Spinal cord (tissue), 9 donors: Measurements from ENCODE around the gene TAS2R14. TPM values are rescaled to one million over a fixed set of nuclear protein-coding genes. Genes with fewer than 3 reads are reported as not detected.

Experiments
- DNase-seq, 6 donors: peaks; one replicate each; pipeline versions ENCODE4 v3.0.0 to v3.0.0-alpha.2; 2013 to 2015; ENCODE audit warnings: low spot score in 6 of 6, low read depth in 4 of 6
- H3K27ac ChIP-seq: one replicate; pipeline ENCODE4 v1.5.1; 2013; ENCODE audit warnings: low read depth, low read length, control low read depth
- H3K27me3 ChIP-seq: one replicate; pipeline ENCODE4 v1.6.1; 2013; ENCODE audit warnings: low read length; ENCODE audit not compliant: control insufficient read depth, insufficient read depth
- H3K36me3 ChIP-seq: one replicate; pipeline ENCODE4 v1.6.1; 2013; ENCODE audit warnings: low read length; ENCODE audit not compliant: control insufficient read depth, insufficient read depth
- H3K4me1 ChIP-seq: one replicate; pipeline ENCODE4 v1.6.1; 2013; ENCODE audit warnings: low read length; ENCODE audit not compliant: control insufficient read depth, insufficient read depth
- H3K4me3 ChIP-seq: one replicate; pipeline ENCODE4 v1.5.1; 2013; ENCODE audit warnings: low read depth, low read length, control low read depth
- H3K9me3 ChIP-seq: one replicate; pipeline ENCODE4 v1.6.1; 2013; ENCODE audit warnings: low read length; ENCODE audit not compliant: control insufficient read depth, insufficient read depth
- polyA plus RNA-seq, 2 donors: library from polyadenylated mRNA; unstranded; fragments of 120-200 nt; gene quantifications; one replicate each; pipeline ENCODE4 v1.2.1, GENCODE V29; 2013; ENCODE audit not compliant: insufficient read length in 2 of 2
- total RNA-seq, 2 donors: library from RNA; depleted of rRNA in 1 of 2; stranded (reverse); fragments of 120-200 nt in 1 of 2; fragments of >200 nt in 1 of 2; gene quantifications; one replicate each; pipeline versions ENCODE4 v1.2.3 to v1.2.4, GENCODE V29; 2013 to 2014

TAS2R14 gene
- total and polyA plus RNA-seq, 4 donors = 3.0 to 13.3 (median 5.0) TPM

DNA sequence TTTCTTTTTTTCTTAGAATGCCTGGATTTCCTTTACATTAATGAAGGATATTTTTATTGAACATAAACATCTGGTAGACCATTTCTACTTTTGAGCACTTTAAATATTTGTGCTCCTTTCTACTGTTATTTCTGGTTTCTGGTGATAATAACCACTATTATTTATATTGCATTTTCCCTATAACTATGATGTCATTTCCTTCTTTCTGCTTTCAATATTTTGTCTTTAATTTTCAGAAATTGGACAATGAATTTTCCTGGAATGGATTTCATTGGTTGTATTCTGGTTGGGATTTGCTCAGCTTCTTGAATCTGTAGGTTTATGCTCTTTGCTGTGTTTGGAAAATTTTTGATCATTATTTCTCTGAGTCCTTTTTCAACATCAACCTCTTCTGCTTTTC is 49.8 kb downstream of the TAS2R14 start:
- Histone ChIP-seq H3K27me3 (no peaks in the 10 kb centered on the region), H3K4me3 (no peak overlapping the region), H3K4me1 (no peaks in the 10 kb centered on the region), H3K36me3 (peaks cover 3% of the 10 kb centered on the region), H3K27ac (no peak overlapping the region), H3K9me3 (no peaks in the 10 kb centered on the region)
- no peak for DNase-seq

Other genes starting within 250 kb of the TAS2R14 start
- gene YBX3, start 215.9 kb downstream of the TAS2R14 start, total RNA-seq = 10 to 100 TPM; 54.6 to 61.7 TPM
- gene YBX3, start 215.9 kb downstream of the TAS2R14 start, polyA plus RNA-seq = 10 to 100 TPM; 56.2 to 80.2 TPM
- under 1 TPM in 1 of 2 donors, not detected in 1; 0.33 TPM for gene TAS2R7, start 136.6 kb downstream of the TAS2R14 start, total RNA-seq
- gene TAS2R7, start 136.6 kb downstream of the TAS2R14 start, polyA plus RNA-seq = not detected
- gene TAS2R8, start 132.0 kb downstream of the TAS2R14 start, total RNA-seq = under 1 TPM; 0.11 to 0.89 TPM
- not detected for gene TAS2R8, start 132.0 kb downstream of the TAS2R14 start, polyA plus RNA-seq
- 1 to 10 TPM in 1 of 2 donors, under 1 TPM in 1; 0.44 to 1.4 TPM for gene TAS2R9, start 129.1 kb downstream of the TAS2R14 start, total RNA-seq
- gene TAS2R9, start 129.1 kb downstream of the TAS2R14 start, polyA plus RNA-seq = under 1 TPM in 1 of 2 donors, not detected in 1; 0.24 TPM
- gene TAS2R10, start 112.9 kb downstream of the TAS2R14 start, total RNA-seq = 1 to 10 TPM; 1.8 to 4.5 TPM
- under 1 TPM; 0.74 to 0.86 TPM for gene TAS2R10, start 112.9 kb downstream of the TAS2R14 start, polyA plus RNA-seq
- 10 to 100 TPM in 1 of 2 donors, 1 to 10 TPM in 1; 3.5 to 11.8 TPM for gene PRR4, start 89.8 kb downstream of the TAS2R14 start, total RNA-seq
- gene PRR4, start 89.8 kb downstream of the TAS2R14 start, polyA plus RNA-seq = 10 to 100 TPM; 10.7 to 12.5 TPM
- 10 to 100 TPM; 44.5 to 66.9 TPM for gene PRH1, start 55.0 kb downstream of the TAS2R14 start, total RNA-seq
- 10 to 100 TPM in 1 of 2 donors, 1 to 10 TPM in 1; 10.0 to 12.3 TPM for gene PRH1, start 55.0 kb downstream of the TAS2R14 start, polyA plus RNA-seq
- gene TAS2R13, start 29.7 kb downstream of the TAS2R14 start, total RNA-seq = 10 to 100 TPM in 1 of 2 donors, 1 to 10 TPM in 1; 2.5 to 10.9 TPM
- not detected for gene TAS2R13, start 29.7 kb downstream of the TAS2R14 start, polyA plus RNA-seq
- gene PRH2, start 10.0 kb downstream of the TAS2R14 start, total RNA-seq = under 1 TPM in 1 of 2 donors, not detected in 1; 0.88 TPM
- not detected for gene PRH2, start 10.0 kb downstream of the TAS2R14 start, polyA plus RNA-seq
- 10 to 100 TPM in 1 of 2 donors, 1 to 10 TPM in 1; 3.9 to 10.9 TPM for gene TAS2R50, start 47.6 kb upstream of the TAS2R14 start, total RNA-seq
- under 1 TPM in 1 of 2 donors, not detected in 1; 0.17 TPM for gene TAS2R50, start 47.6 kb upstream of the TAS2R14 start, polyA plus RNA-seq
- gene TAS2R20, start 59.0 kb upstream of the TAS2R14 start, total RNA-seq = 10 to 100 TPM in 1 of 2 donors, 1 to 10 TPM in 1; 3.4 to 14.6 TPM
- 1 to 10 TPM; 2.1 to 2.6 TPM for gene TAS2R20, start 59.0 kb upstream of the TAS2R14 start, polyA plus RNA-seq
- gene TAS2R19, start 83.4 kb upstream of the TAS2R14 start, total RNA-seq = 10 to 100 TPM in 1 of 2 donors, 1 to 10 TPM in 1; 6.3 to 15.9 TPM
- 1 to 10 TPM; 1.4 to 2.3 TPM for gene TAS2R19, start 83.4 kb upstream of the TAS2R14 start, polyA plus RNA-seq
- gene TAS2R31, start 92.1 kb upstream of the TAS2R14 start, total RNA-seq = 10 to 100 TPM in 1 of 2 donors, 1 to 10 TPM in 1; 7.8 to 18.3 TPM
- 1 to 10 TPM in 1 of 2 donors, under 1 TPM in 1; 0.82 to 1.6 TPM for gene TAS2R31, start 92.1 kb upstream of the TAS2R14 start, polyA plus RNA-seq
- gene TAS2R46, start 123.0 kb upstream of the TAS2R14 start, total RNA-seq = 1 to 10 TPM; 2.1 to 7.5 TPM
- under 1 TPM in 1 of 2 donors, not detected in 1; 0.23 TPM for gene TAS2R46, start 123.0 kb upstream of the TAS2R14 start, polyA plus RNA-seq
- gene TAS2R43, start 153.1 kb upstream of the TAS2R14 start, total RNA-seq = 10 to 100 TPM in 1 of 2 donors, 1 to 10 TPM in 1; 3.4 to 10.8 TPM
- under 1 TPM; 0.42 to 0.63 TPM for gene TAS2R43, start 153.1 kb upstream of the TAS2R14 start, polyA plus RNA-seq
- 10 to 100 TPM in 1 of 2 donors, 1 to 10 TPM in 1; 5.7 to 17.0 TPM for gene TAS2R30, start 195.4 kb upstream of the TAS2R14 start, total RNA-seq
- under 1 TPM; 0.14 to 0.19 TPM for gene TAS2R30, start 195.4 kb upstream of the TAS2R14 start, polyA plus RNA-seq
- gene SMIM10L1, start 231.9 kb upstream of the TAS2R14 start, total RNA-seq = 10 to 100 TPM; 12.6 to 13.3 TPM
- 10 to 100 TPM; 19.8 to 22.6 TPM for gene SMIM10L1, start 231.9 kb upstream of the TAS2R14 start, polyA plus RNA-seq
- not detected for gene TAS2R42, start 247.7 kb upstream of the TAS2R14 start, total RNA-seq
- under 1 TPM in 1 of 2 donors, not detected in 1; 0.23 TPM for gene TAS2R42, start 247.7 kb upstream of the TAS2R14 start, polyA plus RNA-seq